DMS53 treated with DMSO at 0.1 percent for 48 hours (cell line): ENCODE results near the gene CCM2L.

ENCODE experiments used
- DNase-seq: peaks from one replicate; lab custom pipeline; 2025; ENCODE audit not compliant: unreplicated experiment; lab: John Stamatoyannopoulos, UW

Gene CCM2L

DNA sequence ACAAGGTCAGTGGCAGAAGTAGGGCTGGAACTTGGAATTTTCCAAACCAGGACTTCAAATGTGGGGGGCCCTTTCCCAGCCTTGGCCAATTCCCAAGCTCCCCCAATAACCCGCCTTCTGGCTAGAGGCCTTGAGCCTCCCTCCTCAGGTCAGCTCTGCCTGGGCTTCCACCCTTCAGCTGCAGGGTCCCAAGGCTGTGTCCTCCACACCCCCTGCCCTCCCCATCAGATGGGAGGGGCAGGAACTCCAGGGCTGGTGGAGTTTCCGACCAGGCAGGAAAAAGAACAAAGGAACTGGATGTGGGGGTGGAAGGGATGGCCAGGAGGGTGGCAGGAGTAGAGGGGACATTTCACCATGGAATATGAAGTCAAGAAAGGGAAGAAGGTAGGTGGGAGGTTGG, at the start of gene CCM2L:
Gene CCM2L, plus strand, starts transcription at position 338 of the 400 bp plus-strand sequence. Its CDS starts 17 bp downstream, at position 355.
- no peak for DNase-seq

DNA sequence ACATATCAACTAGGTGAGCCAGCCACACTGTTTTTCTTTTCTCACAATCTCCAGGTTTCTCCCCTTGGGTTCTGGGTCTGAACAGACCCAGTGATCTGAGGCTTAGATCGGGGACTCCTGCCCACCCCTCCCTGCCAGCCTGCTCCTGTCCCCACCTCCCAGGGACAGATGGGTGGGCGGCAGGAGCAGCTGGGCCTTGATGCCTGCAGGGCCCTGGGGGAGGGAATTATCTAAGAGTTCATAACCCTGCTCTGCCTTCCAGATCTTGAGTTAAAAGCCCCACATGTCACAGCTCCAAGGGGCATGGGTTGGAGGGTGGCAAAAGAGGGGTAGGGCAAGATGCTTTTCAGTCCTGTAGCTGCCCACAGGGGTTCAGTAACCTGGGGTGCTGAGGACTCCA, 47.5 kb upstream of the CCM2L start:
- DNase-seq: no peak

DNA sequence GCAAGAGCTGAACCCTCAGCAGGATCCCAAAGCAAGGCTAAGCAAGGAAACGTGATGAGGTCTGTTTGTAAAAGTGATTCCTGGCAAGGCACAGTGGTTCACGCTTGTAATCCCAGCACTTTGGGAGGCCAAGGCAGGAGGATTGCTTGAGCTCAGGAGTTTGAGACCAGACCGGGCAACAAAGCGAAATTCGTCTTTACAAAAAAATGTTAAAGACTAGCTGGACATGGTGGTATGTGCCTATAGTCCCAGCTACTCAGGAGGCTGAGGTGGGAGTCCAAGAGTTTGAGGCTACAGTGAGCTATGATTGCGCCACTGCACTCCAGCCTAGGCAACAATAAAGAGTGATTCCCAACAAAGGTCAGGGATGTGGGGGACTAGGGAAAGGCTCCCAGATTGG, 46.3 kb upstream of the CCM2L start:
- no peak for DNase-seq

DNA sequence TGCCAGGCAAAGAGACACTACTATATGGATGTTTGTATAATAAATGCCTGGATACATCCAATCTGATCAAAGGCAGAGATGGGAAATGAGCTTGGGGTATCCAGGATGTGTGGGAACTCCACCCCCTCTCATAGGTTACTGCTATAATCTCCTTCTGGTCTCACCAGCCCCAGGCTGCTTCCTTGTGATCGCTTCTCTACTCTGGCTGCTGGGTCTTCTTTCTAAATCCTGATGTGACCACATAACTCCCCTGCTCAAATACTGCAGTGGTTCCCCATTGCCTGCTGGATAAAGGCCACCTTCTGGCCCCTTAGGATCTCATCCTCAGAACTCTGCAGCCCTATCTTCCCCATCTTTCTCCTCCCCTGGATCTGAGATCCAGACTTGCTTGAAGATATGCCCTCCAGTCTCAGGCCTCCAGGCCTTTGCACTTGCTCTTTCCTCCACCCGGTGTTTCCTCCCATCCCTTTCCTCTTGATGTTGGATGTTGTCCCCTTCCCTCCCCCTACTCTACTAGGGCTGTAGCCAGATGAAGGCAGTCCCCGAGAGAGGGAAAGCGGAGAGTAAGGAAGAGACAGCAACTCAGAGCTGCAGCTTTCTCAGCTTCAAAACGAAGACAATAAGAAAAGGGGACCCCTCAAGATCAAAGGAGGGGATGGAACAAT, 43.1 kb upstream of the CCM2L start:
- no peak for DNase-seq

DNA sequence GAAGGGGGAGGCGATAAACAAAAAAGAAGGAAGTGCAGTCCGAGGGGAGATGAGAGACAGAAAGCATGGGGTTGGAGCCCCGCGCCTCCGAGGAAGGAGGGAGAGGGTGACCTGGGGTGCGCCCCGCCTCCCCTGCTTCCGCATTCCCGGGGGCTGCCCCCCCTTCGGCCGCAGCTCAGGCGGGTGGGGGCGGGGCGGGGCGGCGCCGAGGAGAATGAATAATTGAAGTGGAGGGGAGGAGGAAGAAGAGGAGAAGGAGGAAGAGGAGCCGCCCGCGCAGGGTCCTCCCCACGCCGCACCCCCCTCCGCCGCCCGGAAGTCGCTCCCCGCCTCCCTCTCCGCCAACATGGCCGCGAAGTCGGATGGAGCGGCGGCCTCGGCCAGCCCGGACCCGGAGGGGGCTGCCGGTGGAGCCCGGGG, 42.4 kb upstream of the CCM2L start, which contains the start of gene XKR7:
Gene XKR7, plus strand, starts transcription at position 322 of the 420 bp plus-strand sequence. Its CDS starts 25 bp downstream, at position 347.
- peak; percentile 12 for DNase-seq

DNA sequence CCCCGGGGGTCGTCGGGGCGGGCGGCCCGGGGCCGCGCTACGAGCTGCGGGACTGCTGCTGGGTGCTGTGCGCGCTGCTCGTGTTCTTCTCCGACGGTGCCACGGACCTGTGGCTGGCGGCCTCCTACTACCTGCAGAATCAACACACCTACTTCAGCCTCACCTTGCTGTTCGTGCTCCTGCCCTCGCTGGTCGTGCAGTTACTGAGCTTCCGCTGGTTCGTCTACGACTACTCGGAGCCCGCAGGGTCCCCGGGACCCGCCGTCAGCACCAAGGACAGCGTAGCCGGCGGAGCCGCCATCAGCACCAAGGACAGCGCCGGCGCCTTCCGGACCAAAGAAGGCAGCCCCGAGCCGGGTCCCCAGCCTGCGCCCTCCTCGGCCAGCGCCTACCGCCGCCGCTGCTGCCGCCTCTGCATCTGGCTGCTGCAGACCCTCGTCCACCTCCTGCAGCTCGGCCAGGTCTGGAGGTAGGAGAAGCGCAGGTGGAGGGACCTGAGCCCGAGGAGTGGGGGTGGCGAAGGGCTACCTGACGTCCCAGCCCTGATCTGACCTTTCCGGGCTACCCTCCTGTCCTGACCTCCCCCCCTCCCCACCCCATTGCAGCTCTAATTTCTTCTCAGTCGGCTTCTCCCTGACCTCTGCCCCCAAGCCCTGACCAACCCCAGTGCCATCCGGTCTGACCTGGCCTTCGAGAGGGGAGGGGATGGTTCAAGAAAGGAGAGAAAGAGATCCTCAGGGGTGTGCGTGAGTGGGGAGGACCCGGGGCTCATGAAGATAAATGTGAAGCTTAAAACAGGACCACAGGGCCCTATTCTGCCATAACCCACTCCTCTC, 41.7 kb upstream of the CCM2L start:
- DNase-seq: peak; percentile 49

DNA sequence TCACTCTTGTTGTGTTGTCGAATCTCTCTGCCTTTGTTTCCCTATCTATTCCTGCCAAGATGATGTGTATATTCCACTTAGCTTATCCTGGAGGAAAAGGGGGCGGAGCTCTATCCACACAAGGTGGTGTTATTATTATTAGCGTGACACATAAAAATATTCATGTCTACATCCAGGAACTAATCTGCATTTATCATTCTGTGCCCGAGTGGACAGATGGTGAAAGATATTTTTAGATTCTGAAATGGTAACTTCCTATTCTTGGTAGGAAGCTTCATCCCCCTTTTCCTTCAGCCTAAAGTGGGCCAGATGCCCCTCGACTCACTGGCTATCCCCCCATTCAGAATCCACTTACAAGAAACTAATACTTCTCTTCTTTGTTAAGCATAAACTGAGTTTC, 40.2 kb upstream of the CCM2L start:
- DNase-seq: no peak

DNA sequence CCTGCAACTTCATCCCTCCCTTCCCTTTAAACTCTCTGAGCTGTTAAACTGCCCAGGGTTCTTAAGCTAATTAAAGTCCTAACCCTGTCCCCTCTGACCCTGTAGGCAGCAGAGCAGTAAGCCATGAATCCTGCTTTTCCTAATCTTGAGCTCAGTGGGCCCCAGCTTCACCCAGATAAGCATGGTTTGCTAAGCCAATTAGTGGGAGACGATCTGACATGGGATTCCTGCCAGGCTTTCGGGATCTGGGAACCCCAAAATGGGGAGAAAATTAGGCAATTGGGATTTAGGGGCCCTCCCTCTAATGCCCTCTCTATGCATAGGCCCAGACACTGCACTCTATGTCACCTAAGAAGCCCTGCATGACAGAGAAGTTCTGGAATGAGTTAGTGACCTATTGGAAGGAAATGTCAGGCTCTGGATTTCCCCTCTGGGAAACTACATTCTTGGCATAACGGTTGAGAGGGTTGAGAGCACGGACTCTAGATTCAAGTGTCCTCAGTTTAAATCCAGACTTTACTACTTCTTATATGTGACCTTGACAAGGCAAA, 37.7 kb upstream of the CCM2L start:
- DNase-seq: no peak

DNA sequence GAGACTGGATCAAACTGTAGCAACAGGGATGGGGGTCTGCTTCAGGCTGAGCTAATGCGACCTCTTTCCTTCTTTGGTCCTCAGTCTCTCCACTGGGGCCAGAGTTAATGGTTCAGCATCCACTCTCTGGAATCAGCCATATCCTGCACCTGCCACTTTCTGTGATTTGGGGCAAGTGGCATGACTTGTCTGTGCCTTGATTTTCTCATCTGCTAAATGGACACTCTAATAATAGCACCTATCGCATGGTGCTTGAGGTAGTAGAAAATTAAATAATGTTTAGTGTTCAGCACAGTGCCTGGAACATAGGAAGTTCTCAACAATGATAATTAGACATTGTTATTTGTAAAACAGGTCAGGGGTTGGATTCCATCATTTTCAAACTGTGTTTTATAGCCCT, 35.9 kb upstream of the CCM2L start:
- DNase-seq: no peak

DNA sequence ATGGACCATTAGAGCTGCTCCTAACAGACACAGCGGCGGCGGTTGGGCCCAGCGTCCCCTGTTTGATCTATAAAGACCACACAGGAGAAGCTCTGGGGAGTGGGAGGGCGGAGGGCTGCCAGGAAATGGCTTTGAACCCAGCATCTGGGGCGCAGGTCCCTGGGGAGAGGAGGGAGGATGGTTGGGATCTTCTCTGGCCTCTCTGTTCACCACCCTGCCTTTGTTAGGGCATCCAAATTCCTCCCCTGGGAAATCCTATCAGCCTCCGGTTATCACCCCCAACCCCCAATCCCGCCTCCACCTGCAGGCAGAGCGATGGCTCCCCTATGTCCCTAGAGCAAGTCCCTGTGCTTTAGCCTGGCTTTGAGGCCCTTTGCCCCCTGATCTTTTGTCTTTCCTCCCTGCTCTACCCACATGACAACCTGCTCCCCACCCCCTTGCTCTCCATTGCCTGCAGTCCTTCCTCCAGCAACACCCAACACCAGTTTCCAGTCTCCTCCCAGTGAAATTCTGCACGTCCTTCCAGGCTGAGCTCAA, 35.2 kb upstream of the CCM2L start:
- no peak for DNase-seq

DNA sequence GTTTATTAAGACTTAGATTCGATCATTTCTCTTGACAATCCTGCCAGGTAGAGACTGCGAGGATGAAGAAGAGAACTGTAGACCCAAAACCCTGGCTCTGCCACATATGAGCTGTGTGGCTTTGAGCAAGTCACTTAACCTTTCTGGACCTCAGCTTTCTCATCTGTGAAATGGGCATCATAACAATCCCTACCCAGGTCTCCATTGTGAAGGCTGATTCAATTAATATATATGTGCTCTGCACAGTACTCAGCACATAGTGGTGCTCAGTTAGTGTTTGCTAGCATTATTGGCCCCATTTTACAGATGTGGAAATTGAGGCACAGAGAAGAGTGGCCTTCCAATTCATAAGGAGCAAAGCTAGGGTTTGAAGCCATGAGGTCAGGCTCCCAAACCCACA, 34.4 kb upstream of the CCM2L start:
- no peak for DNase-seq

DNA sequence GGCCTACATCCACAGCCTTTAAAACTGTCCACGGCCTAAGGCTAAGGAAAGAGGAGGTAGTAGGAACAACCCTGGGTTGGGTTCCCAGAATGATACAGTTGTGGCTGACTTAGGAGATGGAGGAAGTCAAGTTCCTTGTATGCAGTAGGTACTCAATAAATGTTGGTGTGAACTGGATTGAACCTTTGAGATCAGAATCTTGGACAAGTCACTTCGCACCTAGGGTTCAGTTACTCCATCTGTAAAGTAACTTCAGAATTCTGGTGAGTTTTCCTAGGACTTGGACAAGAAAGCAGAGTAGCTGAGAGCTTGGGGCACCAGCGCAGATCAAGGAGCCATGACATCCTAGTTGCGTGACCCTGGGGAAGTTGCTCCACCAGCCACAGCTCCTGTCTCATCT, 33.2 kb upstream of the CCM2L start:
- no peak for DNase-seq

DNA sequence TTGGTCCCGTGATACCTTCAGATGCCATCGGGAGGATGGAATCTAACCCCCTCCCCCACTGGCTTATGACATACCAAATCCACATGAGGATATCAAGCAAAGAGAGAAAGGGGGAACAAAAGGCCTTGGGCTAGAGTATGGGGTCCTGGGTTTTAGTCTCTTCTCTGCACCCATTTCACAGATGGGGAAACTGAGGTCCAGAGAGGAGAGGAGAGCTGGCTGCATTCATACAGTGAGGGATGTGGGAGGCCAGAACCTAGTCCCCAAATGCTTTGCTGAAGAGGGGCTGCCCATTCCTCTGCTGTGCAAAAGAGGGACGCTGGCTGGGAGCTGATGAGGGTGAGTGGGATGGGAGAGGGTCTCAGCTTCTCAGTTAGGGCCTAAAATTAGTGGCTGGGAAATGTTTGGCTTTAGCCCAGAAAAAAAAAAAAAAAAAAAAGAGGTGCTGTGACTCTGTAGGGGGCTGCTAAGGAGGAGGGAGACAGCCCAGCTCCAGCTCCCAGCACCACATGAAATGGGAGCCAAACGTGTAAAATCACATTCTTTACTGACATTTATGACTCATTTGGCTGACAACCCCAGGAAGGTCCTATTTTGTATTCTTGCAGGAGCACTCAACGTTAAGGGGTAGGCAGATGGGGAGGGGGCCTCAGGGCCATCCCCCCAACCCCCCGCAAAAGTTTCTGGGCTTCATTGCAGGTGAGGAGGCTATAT, 30.4 kb upstream of the CCM2L start:
- DNase-seq: no peak

DNA sequence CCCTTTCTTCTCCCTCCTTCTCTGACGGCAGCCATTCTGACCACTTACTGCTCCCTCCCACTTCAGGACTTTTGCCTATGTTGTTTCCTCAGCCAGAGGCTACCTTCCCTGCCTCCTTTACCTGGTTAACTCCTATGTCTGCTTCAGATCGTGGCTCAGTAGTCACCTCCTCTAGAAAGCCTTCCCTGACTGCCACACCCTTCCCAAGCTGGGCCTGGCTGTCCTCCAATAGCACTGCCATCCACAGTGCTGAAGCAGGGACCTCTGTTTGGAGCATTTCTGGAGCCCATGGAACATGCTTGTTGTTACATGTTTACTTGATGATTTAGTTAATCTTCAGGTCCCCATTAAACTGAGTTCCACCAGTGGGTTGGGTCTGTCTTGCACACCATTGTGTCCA, 28.5 kb upstream of the CCM2L start:
- DNase-seq: no peak

DNA sequence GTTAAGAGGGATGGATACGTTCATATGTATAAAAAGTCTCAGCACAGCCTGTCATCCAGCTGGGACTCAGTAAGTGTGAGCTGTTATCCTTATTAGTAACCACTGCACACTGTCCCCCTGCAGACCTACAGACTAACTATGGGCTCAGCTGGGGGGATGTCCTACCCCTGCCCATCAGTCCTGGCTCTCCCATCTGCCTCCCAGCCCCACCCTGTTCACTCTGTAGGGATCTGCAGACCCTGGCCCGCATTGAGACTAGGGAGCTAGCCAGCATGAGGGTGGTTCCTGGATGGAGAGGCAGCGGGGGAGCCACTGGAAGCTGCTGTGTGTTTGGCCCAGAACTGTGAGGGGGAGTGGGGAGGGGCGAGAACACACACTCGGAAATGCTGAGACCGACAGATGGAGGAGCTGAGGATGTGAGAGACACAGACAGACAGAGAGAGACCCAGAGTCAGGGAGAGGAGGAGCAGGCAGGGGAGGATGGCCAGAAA, 25.2 kb upstream of the CCM2L start:
- DNase-seq: no peak

DNA sequence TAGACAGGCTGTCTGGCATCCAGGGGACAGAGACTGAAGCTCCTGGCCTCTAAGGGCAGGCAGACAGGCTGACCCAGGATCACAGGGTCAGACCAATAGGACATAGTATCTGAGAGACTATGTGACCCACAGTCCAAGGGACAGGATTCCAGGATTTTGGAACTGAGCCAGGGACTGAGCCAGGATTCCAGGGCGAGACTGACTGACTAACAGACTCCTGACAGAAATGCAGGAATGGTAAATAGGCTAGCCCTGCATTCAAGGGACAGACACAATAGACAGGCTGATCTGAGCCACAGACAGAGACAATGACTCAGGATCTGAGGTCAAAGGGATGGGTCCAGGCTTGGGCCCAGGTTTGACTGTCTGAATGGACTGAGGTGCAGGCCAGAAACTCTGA, 22.5 kb upstream of the CCM2L start:
- no peak for DNase-seq

DNA sequence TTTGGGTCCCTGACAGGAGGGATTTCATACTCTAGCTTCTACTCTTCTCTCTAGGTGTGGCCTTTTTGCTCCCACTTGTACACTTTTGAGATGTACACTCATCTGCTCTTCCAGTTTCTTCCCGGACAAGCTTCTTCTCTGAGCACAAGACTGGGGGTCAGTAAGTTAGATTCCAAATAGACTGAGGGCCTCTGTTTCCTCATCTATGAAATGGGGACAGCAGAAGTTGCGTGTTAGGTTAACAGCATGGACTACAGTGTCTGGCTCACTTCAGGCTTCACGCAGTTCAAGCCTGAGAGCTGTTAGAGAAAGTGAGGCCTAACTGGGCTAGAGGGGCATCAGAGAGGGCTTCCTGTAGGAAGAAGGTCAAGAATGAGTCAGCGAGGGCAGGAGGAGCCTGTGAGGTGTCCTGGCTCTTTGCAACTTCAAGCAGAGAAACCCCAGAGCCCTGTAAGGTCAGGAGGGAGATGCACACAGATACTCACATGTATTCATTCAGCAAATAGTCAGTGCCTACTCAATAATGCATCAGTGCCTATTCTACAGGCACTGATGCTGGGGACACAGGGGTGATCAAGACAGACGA, 21.7 kb upstream of the CCM2L start:
- DNase-seq: no peak

DNA sequence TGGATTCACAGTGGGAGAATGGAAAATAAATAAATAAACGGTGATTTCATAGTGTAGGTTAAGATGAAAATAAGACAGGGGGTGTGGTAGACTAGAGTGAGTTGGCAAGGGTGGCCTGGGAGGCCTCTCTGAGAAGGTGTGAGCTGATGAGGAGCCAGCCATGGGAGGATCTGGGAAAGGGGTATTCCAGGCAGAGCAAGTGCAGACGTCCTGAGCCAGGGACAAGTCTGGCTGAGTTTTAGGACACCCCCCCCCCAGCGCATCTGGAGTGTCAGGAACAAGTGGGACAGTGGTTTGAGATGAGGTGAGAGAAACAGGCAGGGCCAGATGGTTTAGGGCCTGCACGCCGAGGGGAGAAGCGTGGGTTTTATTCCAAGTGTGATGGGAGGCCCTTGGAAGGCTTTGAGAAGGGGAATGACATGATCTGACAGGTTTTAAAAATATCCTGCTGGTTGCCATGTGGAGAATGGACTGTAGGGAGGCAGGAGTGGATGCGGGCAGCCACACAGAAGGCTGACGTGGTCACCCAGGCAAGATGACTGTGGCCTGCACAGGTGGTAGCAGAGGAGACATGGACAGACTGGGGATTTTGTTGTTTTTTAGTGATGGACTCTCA, 21.1 kb upstream of the CCM2L start:
- DNase-seq: no peak

DNA sequence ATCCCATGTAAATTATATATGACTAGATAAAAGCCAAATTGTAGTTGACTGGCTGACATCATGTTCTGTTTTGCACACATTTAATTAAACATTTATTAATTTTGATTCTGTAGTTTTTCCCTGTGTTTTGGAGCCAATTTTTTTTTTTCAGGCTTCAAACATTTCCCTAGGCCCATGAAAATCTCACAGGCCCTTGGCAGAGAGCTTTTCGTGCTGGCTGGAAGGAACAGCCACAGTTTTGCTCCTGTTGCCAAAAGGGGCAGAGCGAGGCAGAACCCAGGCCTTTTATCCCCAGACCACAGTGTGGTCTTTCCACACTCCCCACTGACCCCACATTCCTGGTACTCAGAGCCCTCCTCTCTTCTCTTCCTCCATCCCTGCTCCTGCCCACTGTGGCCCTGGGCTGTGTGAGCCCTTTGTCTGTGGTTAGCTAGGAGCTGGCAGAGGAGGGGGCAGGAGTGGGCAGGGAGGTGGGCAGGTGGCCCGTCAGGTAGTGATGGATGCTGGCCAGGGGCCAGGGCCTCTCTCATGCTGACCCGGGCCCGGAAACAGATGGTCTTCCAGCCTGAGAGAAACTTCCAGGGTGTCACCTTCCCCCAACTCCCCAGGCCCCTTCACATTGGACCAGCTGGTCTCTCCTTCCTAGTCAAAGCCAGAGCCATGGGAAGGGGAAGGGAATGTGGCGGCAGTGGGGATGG, 19.4 kb upstream of the CCM2L start:
- DNase-seq: no peak

DNA sequence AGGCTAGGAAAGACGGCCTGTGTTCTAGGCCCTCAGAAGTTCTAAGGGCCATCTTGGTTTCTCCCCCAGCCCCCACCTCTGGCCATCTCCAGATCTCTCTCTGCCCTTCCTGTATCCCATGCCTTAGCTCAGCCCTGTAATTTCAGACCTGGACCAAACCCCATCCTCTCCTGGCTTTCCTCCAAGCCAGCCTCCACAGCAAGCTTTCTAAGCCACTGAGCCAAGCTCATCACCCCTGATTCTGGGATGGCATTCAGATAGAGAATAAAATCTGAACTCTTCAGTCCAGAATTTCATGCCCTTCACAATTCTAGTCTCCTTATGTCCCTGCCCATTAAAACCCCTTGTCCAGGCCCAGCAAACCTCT, 18.9 kb upstream of the CCM2L start:
- no peak for DNase-seq
